Bronchial epithelial cell (primary cell): ENCODE data around the gene IRF4. TPM values are rescaled to one million over a fixed set of nuclear protein-coding genes. Genes with fewer than 3 reads are reported as not detected.

Source experiments
- DNase-seq: peaks from one replicate; pipeline ENCODE4 v3.0.0-alpha.2; 2010; ENCODE audit warnings: low read depth
- FAIRE-seq: peaks from 2 replicates; lab custom pipeline; 2011; peaks lifted over from hg19 to GRCh38; lab: Jason Lieb, UNC
- H3K27me3 ChIP-seq: 2 replicates; pipeline ENCODE4 v1.5.1; 2011; ENCODE audit warnings: low read length; ENCODE audit not compliant: control insufficient read depth, insufficient read depth
- H3K36me3 ChIP-seq: 2 replicates; pipeline ENCODE4 v1.5.1; 2011; ENCODE audit warnings: low read length; ENCODE audit not compliant: control insufficient read depth, insufficient read depth
- H3K4me3 ChIP-seq: 2 replicates; pipeline ENCODE4 v1.5.1; 2011; ENCODE audit warnings: mild to moderate bottlenecking, low read depth, low read length, control low read depth
- total RNA-seq: library from RNA; depleted of rRNA; stranded (reverse); fragments of >200 nt; gene quantifications from 2 replicates; pipeline ENCODE4 v1.2.1, GENCODE V29; 2014
- TF ChIP-seq, protein P1 (sequence below): IDR thresholded peaks from 2 replicates; pipeline ENCODE4 v1.5.1; 2011; ENCODE audit warnings: mild to moderate bottlenecking, moderate library complexity, low read length, control low read depth, inconsistent platforms; ENCODE audit not compliant: insufficient read depth, severe bottlenecking

Gene IRF4
- total RNA-seq, 1 donor from 2014 or later: not detected

DNA sequence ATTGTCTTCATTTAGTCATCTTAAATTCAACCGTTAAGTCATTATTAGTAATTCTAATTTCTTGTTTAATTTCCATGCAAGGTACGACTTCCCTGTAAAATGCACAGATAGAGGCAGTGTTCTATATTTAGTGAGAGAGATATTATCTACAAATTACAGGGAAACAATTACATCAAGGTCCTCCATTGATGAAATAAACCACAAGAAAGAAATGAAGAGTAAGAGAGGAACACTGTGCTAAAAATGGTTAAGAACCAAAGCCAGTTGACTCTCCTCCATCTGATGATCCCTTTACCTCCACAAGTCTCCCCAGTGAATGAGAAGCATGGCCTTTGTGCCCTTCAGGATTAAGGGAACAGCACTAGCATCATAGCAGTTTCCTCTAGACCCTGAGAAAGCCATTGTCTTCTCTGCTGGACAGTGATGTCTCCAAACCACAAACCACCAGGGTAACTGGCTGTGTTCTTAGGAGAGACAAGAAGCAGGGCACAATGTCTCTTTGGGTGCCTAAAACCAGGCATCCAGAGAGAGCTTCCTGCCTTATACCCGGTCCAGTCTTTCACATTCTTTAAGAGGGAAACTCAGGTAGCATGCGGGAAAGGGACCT, 38.1 kb downstream of the IRF4 start:
- FAIRE-seq (no peak), DNase-seq (no peak)
- TF ChIP-seq, protein P1, sequence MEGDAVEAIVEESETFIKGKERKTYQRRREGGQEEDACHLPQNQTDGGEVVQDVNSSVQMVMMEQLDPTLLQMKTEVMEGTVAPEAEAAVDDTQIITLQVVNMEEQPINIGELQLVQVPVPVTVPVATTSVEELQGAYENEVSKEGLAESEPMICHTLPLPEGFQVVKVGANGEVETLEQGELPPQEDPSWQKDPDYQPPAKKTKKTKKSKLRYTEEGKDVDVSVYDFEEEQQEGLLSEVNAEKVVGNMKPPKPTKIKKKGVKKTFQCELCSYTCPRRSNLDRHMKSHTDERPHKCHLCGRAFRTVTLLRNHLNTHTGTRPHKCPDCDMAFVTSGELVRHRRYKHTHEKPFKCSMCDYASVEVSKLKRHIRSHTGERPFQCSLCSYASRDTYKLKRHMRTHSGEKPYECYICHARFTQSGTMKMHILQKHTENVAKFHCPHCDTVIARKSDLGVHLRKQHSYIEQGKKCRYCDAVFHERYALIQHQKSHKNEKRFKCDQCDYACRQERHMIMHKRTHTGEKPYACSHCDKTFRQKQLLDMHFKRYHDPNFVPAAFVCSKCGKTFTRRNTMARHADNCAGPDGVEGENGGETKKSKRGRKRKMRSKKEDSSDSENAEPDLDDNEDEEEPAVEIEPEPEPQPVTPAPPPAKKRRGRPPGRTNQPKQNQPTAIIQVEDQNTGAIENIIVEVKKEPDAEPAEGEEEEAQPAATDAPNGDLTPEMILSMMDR: no peak
- Histone ChIP-seq H3K27me3 (peaks cover 3% of the 10 kb centered on the region), H3K36me3 (no peaks in the 10 kb centered on the region), H3K4me3 (no peak overlapping the region)

DNA sequence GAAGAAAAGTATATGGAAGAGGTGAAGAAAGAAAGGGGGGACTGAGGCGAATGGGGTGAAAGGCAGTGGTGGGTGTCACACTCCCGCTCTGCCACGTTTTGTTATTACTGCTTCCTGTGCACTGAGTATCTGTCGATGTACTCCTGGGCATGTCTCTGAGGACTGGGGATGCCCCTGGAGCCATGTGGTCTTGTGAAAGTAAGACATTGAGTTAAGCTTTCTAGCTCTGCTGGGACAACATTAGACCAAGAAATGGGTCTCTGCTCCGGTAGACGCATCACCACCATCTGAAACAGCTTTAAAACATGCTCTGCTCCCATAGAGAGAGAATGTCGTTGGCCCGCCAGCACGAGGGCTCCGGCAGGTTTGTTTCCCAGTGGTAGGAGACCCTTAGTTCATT, 40.0 kb downstream of the IRF4 start:
- H3K4me3 ChIP-seq: no peak overlapping the region
- no peaks in the 10 kb centered on the region for H3K36me3 ChIP-seq
- FAIRE-seq (no peak), DNase-seq (no peak)
- TF ChIP-seq, protein P1: no peak
- peaks cover 3% of the 10 kb centered on the region for H3K27me3 ChIP-seq

- Histone ChIP-seq H3K36me3 (no peaks in the 10 kb centered on the region), H3K4me3 (no peak overlapping the region), H3K27me3 (peaks cover 3% of the 10 kb centered on the region)
- no peak for DNase-seq
- TF ChIP-seq, protein P1: no peak
- no peak for FAIRE-seq
Observed at GRCh38 chr6:431986-432385, 40.4 kb downstream of the IRF4 start.

DNA sequence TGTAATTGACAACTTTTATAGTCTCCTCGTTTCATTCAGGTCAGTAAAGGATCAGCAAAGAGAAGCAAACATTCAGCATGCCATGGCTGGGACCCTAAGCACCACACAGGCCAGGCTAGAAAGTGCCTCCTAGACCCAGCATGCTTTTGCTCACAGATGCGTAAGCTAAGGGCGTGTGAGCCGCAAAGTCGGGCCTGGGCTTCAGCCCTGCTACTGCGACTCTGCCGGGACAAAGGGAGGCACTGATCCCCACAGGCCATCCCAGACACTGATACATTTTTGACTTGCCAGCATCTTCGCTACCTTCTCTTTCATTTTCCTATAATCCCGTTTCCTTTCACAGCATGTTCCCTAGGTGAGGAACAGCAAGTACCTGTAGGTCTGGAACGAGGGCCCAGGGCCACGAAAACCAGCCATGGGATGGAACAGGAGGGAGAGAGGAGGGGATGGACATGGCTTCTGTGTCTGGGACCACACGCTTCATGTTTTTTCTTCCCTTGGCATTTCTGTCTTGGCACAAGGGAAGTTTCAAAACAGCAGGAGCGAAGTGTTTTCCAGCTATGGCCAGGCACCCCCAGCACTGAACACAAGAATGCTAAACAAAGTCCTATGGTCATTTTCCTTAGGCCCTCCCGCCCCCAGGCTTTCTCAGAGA, 42.6 kb downstream of the IRF4 start:
- Histone ChIP-seq H3K36me3 (no peaks in the 10 kb centered on the region), H3K4me3 (no peak overlapping the region), H3K27me3 (peaks cover 1% of the 10 kb centered on the region)
- DNase-seq (no peak), FAIRE-seq (no peak)
- TF ChIP-seq, protein P1: no peak

DNA sequence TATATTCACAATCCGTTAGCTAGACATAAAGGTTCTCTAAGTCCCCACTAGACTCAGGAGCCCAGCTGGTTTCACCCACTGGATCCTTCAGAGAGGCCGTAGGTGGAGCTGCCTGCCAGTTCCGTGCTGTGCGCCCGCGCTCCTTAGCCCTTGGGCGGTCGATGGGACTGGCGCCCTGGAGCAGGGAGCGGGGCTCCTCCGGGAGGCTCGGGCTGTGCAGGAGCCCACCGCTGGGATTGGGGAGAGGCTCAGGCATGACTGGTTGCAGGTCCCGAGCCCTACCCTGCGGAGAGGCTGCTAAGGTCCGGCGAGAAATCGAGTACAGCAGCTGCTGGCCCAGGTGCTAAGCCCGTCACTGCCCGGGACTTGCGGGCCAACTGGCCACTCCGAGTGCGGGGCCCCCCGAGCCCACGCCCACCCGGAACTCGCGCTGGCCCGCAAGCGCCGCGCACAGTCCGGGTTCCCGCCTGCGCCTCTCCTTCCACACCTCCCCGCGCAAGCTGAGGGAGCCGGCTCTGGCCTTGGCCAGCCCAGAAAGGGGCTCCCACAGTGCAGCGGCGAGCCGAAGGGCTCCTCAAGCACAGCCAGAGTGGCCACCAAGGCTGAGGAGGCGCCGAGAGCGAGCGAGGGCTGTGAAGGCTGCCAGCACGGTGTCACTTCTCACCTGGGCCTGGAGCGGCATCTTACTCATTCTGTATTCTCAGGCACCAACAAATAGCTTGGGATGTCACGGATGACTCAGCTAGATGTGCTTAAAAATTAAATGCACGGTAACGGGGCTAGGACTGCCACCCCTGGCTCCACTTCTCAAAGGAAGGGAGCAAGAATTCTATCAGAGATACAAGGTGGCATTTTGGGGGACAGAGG, 44.1 kb downstream of the IRF4 start:
- FAIRE-seq (no peak), DNase-seq (no peak)
- TF ChIP-seq, protein P1: no peak
- Histone ChIP-seq H3K4me3 (no peak overlapping the region), H3K27me3 (peaks cover 1% of the 10 kb centered on the region), H3K36me3 (no peaks in the 10 kb centered on the region)
